Hair follicular keratinocyte (primary cell): ENCODE results near the gene TMTC3. TPM values are rescaled to one million over a fixed set of nuclear protein-coding genes. Genes with fewer than 3 reads are reported as not detected.

Experiments
- total RNA-seq: library from RNA; depleted of rRNA; stranded (reverse); fragments of >200 nt; gene quantifications from 2 replicates; pipeline ENCODE4 v1.2.3, GENCODE V29; 2015

The TMTC3 gene
- 34.6 and 36.9 TPM in 2 replicates for total RNA-seq

DNA sequence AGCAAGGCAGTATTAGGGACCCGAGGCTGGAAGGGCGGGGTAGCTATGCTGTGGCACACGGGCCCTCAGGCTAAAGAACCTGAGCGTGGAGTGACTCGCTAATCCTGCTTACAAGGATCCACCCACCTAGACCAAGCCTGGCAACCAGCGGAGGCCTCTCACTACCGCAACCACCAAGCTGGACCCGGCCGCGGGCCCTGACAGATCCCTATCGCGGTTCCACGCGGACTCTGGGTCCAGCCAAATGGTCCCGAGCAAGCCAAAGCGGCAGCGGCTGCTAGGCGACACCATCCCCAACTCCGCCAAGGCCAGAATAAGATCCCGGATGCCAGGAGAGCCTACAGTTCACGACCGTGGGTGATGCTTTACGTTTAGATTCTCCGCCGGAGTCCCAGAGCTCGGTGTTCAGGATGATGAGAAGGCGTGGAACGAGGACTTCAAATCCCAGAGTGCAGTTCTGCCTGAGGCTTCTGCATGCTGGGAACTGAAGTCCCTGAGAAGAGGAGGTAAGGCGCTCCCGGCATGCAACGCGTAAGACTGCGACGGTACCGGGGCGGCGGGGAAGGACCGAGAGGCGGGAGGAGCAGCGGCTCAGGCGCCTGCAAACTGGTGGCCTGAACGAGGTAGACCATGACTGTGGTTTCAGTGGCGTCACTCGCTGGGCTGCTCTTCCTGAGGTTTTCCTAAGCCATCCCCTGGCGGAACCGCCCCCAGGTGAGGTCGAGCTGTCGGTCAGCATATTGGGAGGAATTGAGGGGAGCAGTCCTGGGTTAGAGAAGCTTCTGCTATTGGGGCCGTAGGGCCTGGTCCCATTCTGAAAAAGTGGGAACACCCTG is at the start of gene TMTC3, which contains the start of gene CEP290:
TMTC3 (plus strand) TSS at position 534 of the 836 bp plus-strand sequence. CDS start 6,009 bp downstream, outside the sequence.
CEP290 (minus strand) TSS at position 315 of the 836 bp plus-strand sequence. CDS start 781 bp downstream, outside the sequence.

Other genes with a start within 250 kb of the TMTC3 start
- not detected in 2 replicates for gene C12orf50, start 112.9 kb upstream of the TMTC3 start, total RNA-seq
- 4.0 and 10.5 TPM in 2 replicates for gene CEP290, start 219 bp upstream of the TMTC3 start, total RNA-seq